ENCODE measurements around the gene COL20A1.

The COL20A1 gene

GRCh38 chr20:63320616-63321147 is 27.7 kb downstream of the COL20A1 start:
- DNase-seq (ENCODE audit: low read depth): no peak

GRCh38 chr20:63321148-63321831 is 28.3 kb downstream of the COL20A1 start:
- DNase-seq (ENCODE audit: low read depth): no peak

GRCh38 chr20:63322146-63322932 is 29.4 kb downstream of the COL20A1 start:
- no peak for DNase-seq (ENCODE audit: low read depth)

GRCh38 chr20:63322933-63323273 is 29.9 kb downstream of the COL20A1 start:
- DNase-seq (ENCODE audit: low read depth): no peak

GRCh38 chr20:63323357-63323981 is 30.5 kb downstream of the COL20A1 start:
- no peak for DNase-seq (ENCODE audit: low read depth)

- no peak for DNase-seq (ENCODE audit: low read depth)
Measured at GRCh38 chr20:63325021-63325471, 32.1 kb downstream of the COL20A1 start.

GRCh38 chr20:63325554-63326313 is 32.7 kb downstream of the COL20A1 start:
- DNase-seq (ENCODE audit: low read depth): no peak

GRCh38 chr20:63326314-63327230 is 33.6 kb downstream of the COL20A1 start:
- no peak for DNase-seq (ENCODE audit: low read depth)

GRCh38 chr20:63327231-63327745 is 34.3 kb downstream of the COL20A1 start:
- no peak for DNase-seq (ENCODE audit: low read depth)

- DNase-seq (ENCODE audit: low read depth): no peak
Measured at GRCh38 chr20:63328026-63328700, 35.2 kb downstream of the COL20A1 start.

GRCh38 chr20:63328718-63329275 is 35.8 kb downstream of the COL20A1 start:
- DNase-seq (ENCODE audit: low read depth): no peak

- no peak for DNase-seq (ENCODE audit: low read depth)
Measured at GRCh38 chr20:63329331-63330083, 36.5 kb downstream of the COL20A1 start.

- no peak for DNase-seq (ENCODE audit: low read depth)
Measured at GRCh38 chr20:63330084-63330760, 37.2 kb downstream of the COL20A1 start.

GRCh38 chr20:63330940-63331339 is 38.0 kb downstream of the COL20A1 start:
- DNase-seq (ENCODE audit: low read depth): no peak

GRCh38 chr20:63331741-63332400 is 38.9 kb downstream of the COL20A1 start:
- no peak for DNase-seq (ENCODE audit: low read depth)

GRCh38 chr20:63332488-63333240 is 39.7 kb downstream of the COL20A1 start:
- no peak for DNase-seq (ENCODE audit: low read depth)

- DNase-seq (ENCODE audit: low read depth): no peak
Measured at GRCh38 chr20:63333241-63333836, 40.4 kb downstream of the COL20A1 start.
